Endometrium (tissue), 2 donors: ENCODE results near the gene AKAP14.
"Not testable (repeated sequence)": the region's sequence is repeated elsewhere in the genome, so short reads cannot be mapped to it uniquely, and the experiment has no call there.

Source experiments
- FAIRE-seq: peaks from 2 replicates; lab custom pipeline; 2012; peaks lifted over from hg19 to GRCh38; lab: Jason Lieb, UNC
- donor health status: control.
- donor health status: control.

The AKAP14 gene

GRCh38 chrX:119922391-119922790, 26.7 kb downstream of the AKAP14 start:
- FAIRE-seq = not testable (repeated sequence)

- no peak for FAIRE-seq
These were observed 39.7 kb downstream of the AKAP14 start for GRCh38 chrX:119935215-119935874.

DNA sequence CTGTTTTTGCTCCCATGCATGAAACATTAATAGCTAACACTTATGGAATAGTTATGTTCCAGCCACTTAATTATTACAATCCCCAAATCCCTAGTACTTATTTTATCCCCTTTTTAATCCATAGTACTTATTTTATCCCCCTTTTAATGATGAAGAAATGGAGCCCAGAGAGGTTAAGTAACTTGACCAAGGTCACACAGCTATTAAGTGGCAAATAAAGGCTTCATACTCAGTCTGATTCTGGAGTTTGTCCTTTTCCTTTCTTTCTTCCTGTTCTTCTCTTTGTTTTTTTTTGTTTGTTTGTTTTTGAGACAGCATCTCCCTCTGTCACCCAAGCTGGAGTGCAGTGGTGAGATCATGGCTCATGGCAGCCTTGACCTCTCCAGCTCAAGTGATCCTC, 45.6 kb downstream of the AKAP14 start:
- FAIRE-seq = no peak

GRCh38 chrX:119942173-119942819, 46.6 kb downstream of the AKAP14 start:
- FAIRE-seq = no peak

DNA sequence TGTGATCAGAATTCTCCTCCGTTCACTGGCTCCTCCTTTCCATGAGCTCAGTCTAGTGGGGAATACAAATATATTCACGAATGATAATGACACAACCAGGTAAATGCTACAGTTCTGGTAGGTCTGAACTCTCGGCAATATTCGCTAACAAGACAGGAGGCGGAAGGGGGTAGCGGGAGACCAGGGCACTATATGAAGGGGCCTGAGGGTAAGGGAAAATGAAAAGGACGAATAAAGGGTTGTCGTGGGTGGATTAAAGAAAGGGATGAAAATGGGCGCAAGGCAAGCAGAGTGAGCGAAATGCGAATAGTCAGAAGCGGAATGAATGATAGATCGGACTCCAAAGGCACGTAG, 47.1 kb downstream of the AKAP14 start:
- FAIRE-seq = no peak

GRCh38 chrX:119943185-119943988, 47.7 kb downstream of the AKAP14 start, which contains the start of gene NKAP:
Gene NKAP, minus strand, starts transcription at chrX:119943751. Its CDS starts 146 bp downstream, at chrX:119943605.
- FAIRE-seq = peak; percentile 33

DNA sequence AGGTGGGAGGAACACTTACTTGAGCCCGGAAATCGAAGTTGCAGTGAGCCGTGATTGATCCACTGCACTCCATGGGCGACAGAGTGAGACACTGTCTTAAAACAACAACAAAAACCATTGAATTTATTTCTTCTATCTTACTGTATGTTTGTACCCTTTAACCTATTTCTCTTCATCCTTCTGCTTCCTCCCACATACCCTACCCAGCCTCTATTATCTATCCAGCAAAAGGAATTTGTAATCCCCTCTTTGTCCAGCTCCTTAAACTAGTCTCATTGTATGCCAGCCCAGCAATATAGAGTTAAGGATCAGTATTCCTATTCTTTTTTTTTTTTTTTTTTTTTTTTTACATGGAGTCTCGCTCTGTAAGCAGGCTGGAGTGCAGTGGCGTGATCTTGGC, 49.8 kb downstream of the AKAP14 start:
- no peak for FAIRE-seq

DNA sequence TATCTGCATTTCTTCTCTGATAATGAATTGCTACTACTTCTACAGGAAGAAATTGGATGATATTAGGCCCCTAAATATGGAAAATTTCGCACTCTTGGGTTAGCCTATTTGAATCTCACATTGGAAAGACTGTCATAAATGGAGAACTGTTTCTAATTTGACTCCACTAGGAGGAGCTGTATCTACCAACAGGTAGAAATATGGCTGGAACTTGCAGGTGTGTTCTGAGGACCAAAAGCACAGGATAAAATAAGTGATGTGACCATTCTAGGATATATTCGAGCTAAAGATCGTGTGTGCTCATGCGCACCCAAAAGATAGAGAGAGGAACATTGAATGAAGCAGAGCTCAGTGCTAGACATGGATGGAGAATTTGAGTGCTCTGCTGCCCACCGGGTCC, 52.7 kb downstream of the AKAP14 start:
- no peak for FAIRE-seq

GRCh38 chrX:119954374-119954773, 58.7 kb downstream of the AKAP14 start:
- no peak for FAIRE-seq

DNA sequence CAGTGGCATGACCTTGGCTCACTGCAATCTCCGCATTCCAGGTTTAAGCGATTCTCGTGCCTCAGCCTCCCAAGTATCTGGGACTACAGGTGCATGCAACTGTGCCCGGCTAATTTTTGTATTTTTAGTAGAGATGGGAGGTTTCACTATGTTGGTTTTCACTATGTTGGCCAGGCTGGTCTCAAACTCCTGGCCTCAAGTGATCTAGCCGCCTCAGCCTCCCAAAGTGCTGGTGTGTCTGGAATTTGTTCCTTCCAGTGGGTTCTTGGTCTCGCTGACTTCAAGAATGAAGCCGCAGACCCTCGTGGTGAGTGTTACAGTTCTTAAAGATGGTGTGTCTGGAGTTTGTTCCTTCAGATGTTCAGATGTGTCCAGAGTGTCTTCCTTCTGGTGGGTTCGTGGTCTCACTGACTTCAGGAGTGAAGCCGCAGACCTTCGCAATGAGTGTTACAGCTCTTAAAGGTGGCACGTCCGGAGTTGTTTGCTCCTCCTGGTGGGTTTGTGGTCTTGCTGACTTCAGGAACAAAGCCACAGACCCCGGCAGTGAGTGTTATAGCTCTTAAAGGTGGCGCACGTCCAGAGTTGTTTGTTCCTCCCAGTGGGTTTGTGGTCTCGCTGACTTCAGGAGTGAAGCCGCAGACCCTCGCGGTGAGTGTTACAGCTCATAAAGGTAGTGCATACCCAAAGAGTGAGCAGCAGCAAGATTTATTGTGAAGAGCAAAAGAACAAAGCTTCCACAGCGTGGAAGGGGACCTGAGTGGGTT, 60.3 kb downstream of the AKAP14 start:
- FAIRE-seq = not testable (repeated sequence)

DNA sequence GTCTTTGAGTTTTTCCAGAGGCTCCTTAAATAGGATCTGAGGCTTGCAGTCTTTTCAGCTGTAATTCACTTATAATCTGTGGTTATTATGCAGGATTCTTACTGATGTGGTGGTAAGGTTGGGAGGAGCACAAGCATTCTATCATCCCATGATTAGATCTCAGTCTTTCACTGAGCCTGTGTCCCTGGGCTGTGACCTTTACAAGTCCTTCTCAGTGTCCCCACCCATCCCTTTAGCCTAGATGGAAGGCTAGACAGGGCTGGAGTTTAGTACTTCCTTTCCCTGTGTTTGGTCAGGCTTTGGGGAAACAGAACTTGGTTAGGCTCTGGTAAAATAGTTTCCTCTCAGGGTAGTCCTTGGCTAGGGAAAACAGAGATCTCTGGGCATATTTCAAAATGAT, 64.9 kb downstream of the AKAP14 start:
- no peak for FAIRE-seq

DNA sequence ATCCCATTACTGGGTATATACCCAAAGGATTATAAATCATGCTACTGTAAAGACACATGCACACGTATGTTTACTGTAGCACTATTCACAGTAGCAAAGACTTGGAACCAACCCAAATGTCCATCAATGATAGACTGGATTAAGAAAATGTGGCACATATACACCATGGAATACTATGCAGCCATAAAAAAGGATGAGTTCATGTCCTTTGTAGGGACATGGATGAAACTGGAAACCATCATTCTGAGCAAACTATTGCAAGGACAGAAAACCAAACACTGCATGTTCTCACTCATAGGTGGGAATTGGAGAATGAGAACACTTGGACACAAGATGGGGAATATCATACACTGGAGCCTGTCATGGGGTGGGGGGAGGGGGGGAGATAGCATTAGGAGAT, 71.1 kb downstream of the AKAP14 start:
- not testable (repeated sequence) for FAIRE-seq
